Measurements from ENCODE around the gene MSH2.
"Not testable (repeated sequence)": the region's sequence is repeated elsewhere in the genome, so short reads cannot be mapped to it uniquely, and the experiment has no call there.

MSH2 gene

DNA sequence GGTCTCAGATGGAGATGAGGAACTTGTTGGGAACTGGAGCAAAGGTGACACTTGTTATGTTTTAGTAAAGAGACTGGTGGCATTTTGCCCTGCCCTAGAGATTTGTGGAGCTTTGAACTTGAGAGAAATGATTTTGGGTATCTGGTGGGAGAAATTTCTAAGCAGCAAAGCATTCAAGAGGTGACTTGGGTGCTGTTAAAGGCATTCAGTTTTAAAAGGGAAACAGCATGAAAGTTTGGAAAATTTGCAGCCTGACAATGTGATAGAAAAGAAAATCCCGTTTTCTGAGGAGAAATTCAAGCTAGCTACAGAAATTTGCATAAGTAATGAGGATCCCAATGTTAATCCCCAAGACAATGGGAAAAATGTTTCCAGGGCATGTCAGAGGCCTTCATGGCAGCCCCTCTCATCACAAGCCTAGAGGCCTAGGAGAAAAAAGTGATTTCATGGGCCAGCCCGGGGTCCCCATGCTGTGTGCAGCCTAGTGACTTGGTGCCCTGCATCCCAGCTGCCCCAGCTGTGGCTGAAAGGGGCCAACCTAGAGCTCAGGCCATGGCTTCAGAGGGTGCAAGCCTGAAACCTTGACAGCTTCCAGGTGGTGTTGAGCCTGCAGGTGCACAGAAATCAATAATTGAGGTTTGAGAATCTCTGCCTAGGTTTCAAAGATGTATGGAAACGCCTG lies 3.8 kb downstream of the MSH2 start:
- in situ Hi-C loops (cut with MboI; ENCODE audit: low sequenced_read_pairs): not testable (repeated sequence)

DNA sequence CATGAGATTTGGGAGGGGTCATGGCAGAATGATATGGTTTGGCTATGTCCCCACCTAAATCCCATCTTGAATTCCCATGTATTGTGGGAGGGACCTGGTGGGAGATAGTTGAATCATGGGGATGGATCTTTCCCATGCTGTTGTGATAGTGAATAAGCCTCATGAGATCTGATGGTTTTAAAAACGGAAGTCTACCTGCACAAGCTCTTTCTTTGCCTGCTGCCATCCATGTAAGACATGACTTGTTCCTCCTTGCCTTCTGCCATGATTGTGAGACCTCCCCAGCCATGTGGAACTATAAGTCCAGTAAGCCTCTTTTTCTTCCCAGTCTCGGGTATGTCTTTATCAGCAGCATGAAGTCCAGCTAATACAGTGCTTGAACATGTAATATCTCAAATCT lies 5.0 kb downstream of the MSH2 start:
- in situ Hi-C loops (cut with MboI; ENCODE audit: low sequenced_read_pairs): not testable (repeated sequence)

DNA sequence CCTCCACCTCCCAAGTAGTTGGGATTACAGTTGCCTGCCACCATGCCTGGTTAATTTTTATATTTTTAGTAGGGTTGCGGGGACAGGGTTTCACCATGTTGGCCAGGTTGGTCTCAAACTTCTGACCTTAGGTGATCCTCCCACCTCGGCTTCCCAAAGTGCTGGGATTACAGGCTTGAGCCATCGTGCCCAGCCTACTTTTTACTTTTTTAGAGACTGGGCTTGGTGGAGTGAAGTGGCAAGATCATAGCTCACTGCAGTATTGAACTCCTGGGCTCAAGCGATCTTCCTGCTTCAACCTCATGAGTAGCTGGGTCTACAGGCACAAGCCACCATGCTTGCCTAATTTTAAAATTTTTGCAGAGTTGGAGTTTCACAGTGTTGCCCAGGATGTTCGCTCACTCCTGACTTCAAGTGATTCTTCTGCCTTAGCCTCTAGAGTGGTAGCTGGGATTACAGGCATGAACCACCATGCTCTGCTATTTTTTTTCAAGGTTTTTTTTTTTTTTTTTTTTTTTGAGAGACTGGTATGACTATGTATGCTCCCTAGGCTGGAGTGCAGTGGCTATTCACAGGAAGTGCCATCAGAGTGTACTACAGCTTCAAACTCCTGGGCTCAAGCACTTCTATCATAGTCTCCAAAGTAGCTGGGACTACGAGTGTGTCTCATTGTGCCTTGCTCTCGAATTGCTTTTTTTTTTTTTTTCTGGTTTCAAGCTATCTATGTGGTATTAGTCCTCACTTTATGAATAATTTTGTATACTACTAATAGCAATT lies 11.9 kb downstream of the MSH2 start:
- in situ Hi-C loops (cut with MboI; ENCODE audit: low sequenced_read_pairs): no loop called here

DNA sequence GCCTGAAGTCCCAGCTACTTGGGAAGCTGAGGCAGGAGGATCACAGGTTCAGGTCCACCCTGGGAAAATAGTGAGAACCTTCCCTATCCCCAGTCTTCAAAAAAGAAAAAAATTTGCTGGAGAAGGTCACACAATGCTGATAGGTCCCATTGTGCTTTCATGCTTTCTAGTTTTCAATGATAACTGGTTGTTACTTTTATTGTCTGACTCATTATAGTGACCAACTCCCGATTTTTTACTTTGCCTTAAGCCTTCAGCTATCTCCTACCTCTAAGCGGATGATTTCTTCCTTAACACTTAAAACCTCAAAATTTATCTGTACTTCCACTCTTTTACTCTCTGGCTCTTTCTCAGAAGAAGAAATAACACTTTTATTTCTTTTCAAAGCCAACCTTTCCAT lies 17.3 kb downstream of the MSH2 start:
- in situ Hi-C loops (cut with MboI; ENCODE audit: low sequenced_read_pairs): no loop called here

DNA sequence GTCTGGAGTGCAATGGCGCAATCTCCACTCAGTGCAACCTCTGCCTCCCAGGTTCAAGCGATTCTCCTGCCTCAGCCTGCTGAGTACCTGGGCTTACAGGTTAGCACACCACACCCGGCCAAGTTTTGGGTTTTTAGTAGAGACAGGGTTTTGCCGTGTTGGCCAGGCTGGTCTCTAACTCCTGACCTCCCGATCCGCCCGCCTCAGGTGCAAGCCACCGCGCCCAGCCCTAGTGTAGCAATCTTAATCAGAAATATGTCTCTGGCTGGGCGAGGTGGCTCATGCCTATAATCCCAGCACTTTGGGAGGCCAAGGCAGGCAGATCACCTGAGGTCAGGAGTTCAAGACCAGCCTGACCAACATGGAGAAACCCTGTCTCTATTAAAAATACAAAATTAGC lies 17.7 kb downstream of the MSH2 start:
- in situ Hi-C loops (cut with MboI; ENCODE audit: low sequenced_read_pairs): not testable (repeated sequence)

DNA sequence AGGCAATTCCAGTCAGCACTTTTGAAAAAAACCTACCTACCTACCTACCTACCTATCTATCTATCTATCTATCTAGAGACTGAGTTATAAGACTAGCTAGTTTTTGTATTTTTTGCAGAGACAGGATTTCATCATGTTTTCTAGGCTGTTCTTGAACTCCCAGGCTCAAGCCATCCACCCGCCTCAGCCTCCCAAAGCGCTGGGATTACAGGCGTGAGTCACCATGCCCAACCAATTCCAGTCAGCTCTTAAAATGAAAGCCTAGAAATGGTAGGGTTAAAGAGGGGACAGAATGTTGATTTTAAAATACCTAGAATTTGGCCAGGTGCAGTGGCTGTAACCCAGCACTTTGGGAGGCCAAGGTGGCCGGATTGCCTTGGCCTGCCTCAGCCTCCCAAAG lies 19.1 kb downstream of the MSH2 start:
- in situ Hi-C loops (cut with MboI; ENCODE audit: low sequenced_read_pairs): no loop called here

DNA sequence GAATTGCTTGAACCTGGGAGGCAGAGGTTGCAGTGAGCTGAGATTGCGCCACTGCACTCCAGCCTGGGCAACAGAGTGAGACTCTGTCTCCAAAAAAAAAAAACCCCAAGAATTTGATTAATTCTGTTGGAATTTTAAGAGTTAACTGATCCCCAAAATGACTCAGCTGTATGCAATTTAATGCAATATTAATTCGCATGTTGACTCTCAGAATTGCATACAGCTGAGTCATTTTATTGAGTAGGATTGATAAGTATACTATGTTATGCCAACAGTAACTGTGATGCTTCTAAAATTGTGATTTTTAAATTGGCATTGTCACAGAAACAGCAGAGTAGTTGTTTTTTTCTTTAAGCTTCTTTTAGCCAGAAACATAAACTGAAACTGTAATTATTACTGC lies 19.6 kb downstream of the MSH2 start:
- in situ Hi-C loops (cut with MboI; ENCODE audit: low sequenced_read_pairs): no loop called here

DNA sequence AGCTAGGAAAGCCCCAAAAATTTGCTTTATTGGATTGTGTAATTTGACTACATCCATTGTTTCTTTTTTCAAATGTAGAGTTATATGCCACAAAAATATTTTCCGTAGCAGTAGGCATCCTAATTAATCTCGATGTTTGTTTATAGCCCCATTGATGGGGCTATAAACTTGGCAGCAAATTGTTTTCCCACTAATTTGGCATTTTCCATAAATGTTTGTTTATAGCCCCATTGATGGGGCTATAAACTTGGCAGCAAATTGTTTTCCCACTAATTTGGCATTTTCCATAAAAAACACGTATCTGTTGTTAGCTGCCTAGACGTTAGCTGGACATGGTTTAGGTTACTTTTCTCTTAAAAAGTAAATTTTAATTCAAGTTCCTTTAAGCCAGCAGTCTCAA lies 23.8 kb downstream of the MSH2 start:
- in situ Hi-C loops (cut with MboI; ENCODE audit: low sequenced_read_pairs): no loop called here

DNA sequence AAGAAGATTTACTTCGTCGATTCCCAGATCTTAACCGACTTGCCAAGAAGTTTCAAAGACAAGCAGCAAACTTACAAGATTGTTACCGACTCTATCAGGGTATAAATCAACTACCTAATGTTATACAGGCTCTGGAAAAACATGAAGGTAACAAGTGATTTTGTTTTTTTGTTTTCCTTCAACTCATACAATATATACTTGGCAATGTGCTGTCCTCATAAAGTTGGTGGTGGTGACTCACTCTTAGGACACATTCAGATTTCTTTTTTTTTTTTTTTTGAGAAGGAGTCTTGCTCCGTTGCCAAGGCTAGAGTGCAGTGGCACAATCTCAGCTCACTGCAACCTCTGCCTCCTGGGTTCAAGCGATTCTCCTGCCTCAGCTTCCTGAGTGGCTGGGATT lies 26.8 kb downstream of the MSH2 start:
- in situ Hi-C loops (cut with MboI; ENCODE audit: low sequenced_read_pairs): no loop called here

DNA sequence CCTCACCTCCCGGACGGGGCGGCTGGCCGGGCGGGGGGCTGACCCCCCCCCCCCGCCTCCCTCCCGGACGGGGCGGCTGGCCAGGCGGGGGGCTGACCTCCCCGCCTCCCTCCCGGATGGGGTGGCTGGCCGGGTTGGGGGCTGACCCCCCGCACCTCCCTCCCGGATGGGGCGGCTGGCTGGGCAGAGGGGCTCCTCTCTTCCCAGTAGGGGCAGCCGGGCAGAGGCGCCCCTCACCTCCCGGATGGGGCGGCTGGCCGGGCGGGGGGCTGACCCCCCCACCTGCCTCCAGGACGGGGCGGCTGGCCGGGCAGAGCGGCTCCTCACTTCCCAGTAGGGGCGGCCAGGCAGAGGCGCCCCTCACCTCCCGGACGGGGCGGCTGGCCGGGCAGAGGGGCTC lies 30.1 kb downstream of the MSH2 start:
- in situ Hi-C loops (cut with MboI; ENCODE audit: low sequenced_read_pairs): not testable (repeated sequence)

DNA sequence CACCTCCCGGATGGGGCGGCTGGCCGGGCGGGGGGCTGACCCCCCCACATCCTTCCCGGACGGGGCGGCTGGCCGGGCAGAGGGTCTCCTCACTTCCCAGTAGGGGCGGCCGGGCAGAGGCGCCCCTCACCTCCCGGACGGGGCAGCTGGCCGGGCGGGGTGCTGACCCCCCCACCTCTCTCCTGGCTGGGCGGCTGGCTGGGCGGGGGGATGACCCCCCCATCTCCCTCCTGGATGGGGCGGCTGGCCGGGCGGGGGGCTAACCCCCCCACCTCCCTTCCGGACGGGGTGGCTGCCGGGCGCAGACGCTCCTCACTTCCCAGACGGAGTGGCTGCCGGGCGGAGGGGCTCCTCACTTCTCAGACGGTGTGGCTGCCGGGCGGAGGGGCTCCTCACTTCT lies 30.5 kb downstream of the MSH2 start:
- in situ Hi-C loops (cut with MboI; ENCODE audit: low sequenced_read_pairs): not testable (repeated sequence)

DNA sequence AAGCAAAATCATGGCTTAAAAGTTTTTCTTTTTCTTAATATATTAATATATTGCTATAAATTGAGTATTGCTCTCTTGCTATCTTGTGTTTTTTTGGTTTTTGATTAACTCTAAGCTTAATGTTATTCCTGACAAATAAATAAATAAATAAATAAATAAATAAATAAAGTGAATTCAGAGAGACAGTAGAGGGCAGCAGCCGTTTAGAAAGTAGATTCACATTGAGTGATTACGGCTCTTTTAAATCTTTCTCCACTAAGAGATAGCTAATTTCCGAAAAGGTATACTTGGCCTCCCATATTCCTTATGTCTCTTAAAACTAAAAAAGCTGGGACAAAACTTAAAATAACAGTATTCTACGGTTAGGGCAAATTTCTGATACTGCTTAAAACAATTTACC lies 34.3 kb downstream of the MSH2 start:
- in situ Hi-C loops (cut with MboI; ENCODE audit: low sequenced_read_pairs): no loop called here

DNA sequence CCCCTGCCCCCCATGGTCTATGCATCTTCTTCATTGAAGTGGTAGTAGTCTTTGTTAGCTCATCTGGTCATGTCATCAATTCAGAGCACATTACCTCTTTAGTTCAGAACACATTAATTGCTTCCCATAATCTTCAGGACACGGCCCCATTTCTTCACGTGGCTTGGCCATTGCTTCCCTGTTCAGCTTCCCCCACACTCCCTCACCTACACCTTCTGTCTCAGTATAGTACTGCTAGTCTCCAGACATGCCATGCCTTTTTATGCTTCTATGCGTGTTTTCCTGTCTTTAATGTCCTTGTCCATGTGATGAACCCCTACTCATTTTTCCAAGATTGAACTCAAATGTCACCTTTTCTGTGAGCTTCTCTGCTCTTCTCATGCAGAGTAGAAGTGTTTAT lies 35.1 kb downstream of the MSH2 start:
- in situ Hi-C loops (cut with MboI; ENCODE audit: low sequenced_read_pairs): no loop called here

DNA sequence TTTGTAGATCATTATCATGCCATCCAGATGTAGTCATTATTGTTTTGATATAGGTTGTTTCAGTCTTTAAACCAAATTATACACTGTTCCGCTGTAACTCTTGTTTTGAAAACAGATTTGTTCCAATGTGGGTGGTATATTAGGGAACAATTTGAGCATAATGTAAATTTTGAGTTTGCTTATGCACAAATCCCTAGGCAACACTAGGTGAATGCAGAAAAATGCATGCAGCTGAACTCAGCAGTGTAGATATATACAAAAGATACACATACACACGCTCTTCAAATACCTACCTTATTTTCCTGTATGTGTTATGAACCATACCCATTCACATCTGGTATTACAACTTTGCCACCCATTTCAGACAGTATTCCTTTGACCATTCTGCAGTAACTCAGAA lies 35.8 kb downstream of the MSH2 start:
- in situ Hi-C loops (cut with MboI; ENCODE audit: low sequenced_read_pairs): no loop called here

DNA sequence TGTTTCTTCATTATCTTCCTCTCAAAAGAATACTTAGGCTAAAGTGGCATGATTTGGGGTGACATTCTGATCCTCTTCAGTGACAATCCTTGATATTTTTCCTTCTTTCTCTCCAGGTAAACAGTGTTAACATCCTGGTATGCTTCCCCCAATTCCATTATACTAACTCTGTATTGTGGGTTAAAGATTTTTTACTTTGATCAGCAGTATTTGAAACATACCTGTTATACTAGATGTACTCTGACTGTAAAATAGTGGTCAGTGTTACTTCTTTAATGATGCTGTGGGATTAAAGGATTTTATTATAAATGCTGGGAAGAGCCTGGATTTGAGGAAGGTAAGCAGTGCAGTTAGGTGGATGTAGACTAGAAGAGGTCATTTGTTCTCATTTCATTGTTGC lies 48.8 kb downstream of the MSH2 start:
- in situ Hi-C loops (cut with MboI; ENCODE audit: low sequenced_read_pairs): no loop called here

DNA sequence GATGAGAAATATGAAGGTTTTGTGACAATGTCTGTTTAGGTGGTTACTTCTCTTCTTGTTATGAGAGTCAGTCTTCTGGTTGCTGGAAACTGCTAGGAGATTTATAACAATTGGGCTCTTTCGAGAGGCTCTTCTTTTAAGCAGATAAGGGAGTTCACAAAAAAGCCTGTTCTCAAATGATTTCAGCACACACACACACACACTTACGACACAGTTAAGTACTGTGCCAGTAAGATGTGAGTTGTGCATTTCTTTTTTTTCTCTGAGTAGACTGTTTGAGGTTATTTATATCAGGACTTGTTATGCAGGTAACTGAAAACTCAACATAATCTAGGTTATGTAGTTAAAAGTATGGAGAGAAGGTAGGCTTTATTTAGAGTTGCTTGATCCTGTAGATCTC lies 49.8 kb downstream of the MSH2 start:
- in situ Hi-C loops (cut with MboI; ENCODE audit: low sequenced_read_pairs): no loop called here

DNA sequence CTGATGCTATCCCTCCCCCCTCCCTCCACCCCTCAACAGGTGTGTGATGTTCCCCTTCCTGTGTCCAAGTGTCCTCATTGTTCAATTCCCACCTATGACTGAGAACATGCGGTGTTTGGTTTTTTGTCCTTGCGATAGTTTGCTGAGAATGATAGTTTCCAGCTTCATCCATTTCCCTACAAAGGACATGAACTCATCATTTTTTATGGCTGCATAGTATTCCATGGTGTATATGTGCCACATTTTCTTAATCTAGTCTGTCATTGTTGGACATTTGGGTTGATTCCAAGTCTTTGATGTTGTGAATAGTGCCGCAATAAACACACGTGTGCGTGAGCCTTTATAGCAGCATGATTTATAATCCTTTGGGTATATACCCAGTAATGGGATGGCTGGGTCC lies 51.9 kb downstream of the MSH2 start:
- in situ Hi-C loops (cut with MboI; ENCODE audit: low sequenced_read_pairs): not testable (repeated sequence)

DNA sequence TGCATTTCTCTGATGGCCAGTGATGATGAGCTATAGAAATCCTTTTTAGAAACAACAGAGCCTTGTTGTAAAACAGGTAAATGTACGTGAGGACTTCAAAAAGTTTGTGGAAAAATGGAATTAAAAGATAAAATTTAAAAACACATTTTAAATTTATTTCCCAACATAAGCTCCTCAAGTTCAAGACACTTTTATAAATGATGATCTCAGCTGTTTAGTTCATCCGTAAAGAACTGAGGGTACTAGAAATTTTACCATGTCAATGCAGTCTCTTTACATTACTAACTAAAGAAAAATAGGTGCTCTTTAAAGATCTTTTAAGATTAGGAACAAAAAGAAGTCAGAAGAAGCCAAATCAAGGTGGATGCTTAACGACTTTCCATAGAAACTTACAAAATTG lies 52.5 kb downstream of the MSH2 start:
- in situ Hi-C loops (cut with MboI; ENCODE audit: low sequenced_read_pairs): no loop called here

DNA sequence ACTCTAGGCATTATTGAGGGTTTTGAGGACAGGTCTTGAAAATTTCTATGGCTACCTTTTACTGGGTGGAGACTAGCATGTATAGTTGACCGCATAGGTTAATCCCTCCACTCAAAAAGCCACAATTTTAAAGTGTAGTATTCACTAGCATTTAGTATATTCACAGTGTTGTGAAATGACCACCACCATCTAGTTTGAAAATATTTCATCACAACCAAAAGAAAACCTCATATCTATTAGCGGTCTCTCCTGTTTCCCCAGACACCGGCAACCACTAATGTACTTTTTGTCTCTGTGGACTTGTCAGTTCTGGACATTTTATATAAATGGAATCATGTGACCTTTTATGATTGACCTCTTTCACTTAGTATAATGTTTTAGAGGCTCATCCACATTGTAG lies 53.9 kb downstream of the MSH2 start:
- in situ Hi-C loops (cut with MboI; ENCODE audit: low sequenced_read_pairs): no loop called here

DNA sequence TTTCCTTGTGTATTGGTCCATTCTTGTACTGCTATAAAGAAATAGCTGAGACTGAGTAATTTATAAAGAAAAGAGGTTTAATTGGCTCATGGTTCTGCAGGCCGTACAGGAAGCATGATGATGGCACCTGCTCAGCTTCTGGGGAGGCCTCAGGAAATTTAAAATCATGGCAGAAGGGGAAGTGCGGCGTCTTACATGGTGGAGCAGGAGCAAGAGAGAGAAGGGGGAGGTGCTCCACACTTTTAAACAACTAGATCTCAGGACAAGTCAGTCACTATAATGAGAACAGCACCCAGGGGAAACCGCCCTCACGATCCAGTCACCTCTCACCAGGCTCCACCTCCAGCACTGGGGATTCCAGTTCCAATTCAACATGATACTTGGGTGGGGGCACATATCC lies 54.3 kb downstream of the MSH2 start:
- in situ Hi-C loops (cut with MboI; ENCODE audit: low sequenced_read_pairs): no loop called here

DNA sequence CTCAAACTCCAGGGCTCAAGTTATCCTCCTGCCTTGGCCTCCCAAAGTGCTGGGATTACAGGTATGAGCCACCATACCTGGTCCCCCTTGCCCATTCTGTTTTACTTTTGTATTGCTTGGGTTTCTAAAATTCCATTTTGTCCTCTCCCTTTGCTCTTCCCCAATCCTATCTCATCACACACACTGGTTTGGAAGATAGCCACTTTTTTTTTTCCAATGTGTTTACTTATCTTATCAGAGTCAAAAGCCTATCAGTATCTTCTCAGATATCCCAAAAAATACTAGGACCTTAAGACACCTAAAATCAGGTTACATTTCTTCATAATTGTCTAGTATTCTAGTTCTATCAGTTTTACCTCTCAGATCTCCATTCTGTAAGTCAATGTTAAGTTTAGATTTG lies 56.1 kb downstream of the MSH2 start:
- in situ Hi-C loops (cut with MboI; ENCODE audit: low sequenced_read_pairs): no loop called here

DNA sequence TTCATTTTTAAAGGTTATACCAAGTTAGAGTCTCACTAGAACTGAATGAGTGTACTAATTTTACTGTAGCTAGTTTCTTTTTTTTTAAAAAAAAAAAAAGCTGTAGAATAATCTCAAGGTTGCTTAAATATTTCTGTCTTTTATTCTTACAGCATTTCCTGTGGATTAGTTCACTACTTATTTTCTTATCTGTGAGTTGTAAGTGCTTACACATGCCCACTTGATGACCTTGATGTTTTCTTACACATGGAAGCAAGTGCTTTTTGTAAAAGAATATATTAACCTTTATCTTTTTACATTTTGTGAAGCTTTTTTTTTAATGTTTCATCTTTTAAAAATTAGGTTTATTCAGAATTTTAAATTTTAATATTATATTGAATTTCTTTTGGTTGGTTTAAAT lies 57.8 kb downstream of the MSH2 start:
- in situ Hi-C loops (cut with MboI; ENCODE audit: low sequenced_read_pairs): no loop called here

Measured in HL-60/S4 (cell line).